HepG2 (cell line): ENCODE measurements around the gene NTN5. TPM values are rescaled to one million over a fixed set of nuclear protein-coding genes. Genes with fewer than 3 reads are reported as not detected.
A peak's percentile ranks its signal among the peaks of the same experiment; 100 is the strongest.

ENCODE experiments used
- ARID5B ChIP-seq: IDR thresholded peaks from 2 replicates; pipeline ENCODE4 v1.4.0; 2020; ENCODE audit warnings: mild to moderate bottlenecking, missing genetic modification reagents
- EHMT2 ChIP-seq: fragments of 200-600 bp; sonication (generic); IDR thresholded peaks from 2 replicates; pipeline ENCODE4 v1.7.0; 2017; ENCODE audit warnings: antibody characterized with exemption, low read depth, low read length, borderline replicate concordance
- FLYWCH1 ChIP-seq: sonication (generic); formaldehyde crosslinking; IDR thresholded peaks from 2 replicates; pipeline ENCODE4 v1.8.1; 2023; ENCODE audit warnings: mild to moderate bottlenecking, missing genetic modification reagents
- FOXA1 ChIP-seq, 2 experiments: fragments of 450-650 bp in 1 of 2; sonication (generic) in 1 of 2; formaldehyde crosslinking in 1 of 2; IDR thresholded peaks; 2 replicates each; pipeline versions ENCODE4 v1.4.0 to v1.6.1; 2016 to 2020; ENCODE audit warnings: missing genetic modification reagents in 1 of 2
- FOXK2 ChIP-seq: fragments of 450-650 bp; IDR thresholded peaks from 2 replicates; pipeline ENCODE4 v1.6.1; 2016
- HNRNPK ChIP-seq: fragments of 200-400 bp; formaldehyde crosslinking; IDR thresholded peaks from 2 replicates; pipeline ENCODE4 v1.6.1; 2018; ENCODE audit warnings: low read length, low read depth, moderate library complexity, mild to moderate bottlenecking; ENCODE audit not compliant: poor library complexity, severe bottlenecking
- HOXA3 ChIP-seq: sonication (generic); formaldehyde crosslinking; IDR thresholded peaks from 2 replicates; pipeline ENCODE4 v1.5.0; 2020; ENCODE audit warnings: missing genetic modification reagents
- IRF1 ChIP-seq: sonication (generic); formaldehyde crosslinking; IDR thresholded peaks from 2 replicates; pipeline ENCODE4 v1.4.0; 2020; ENCODE audit warnings: low read depth, mild to moderate bottlenecking, missing genetic modification reagents
- KDM6A ChIP-seq: IDR thresholded peaks from 2 replicates; pipeline ENCODE4 v1.6.1; 2016; ENCODE audit warnings: low read depth
- NAIF1 ChIP-seq: sonication (generic); formaldehyde crosslinking; IDR thresholded peaks from 2 replicates; pipeline ENCODE4 v1.5.0; 2020; ENCODE audit warnings: mild to moderate bottlenecking, missing genetic modification reagents, borderline replicate concordance
- NFYC ChIP-seq: IDR thresholded peaks from 2 replicates; pipeline ENCODE4 v1.6.1; 2016; ENCODE audit warnings: missing genetic modification reagents, missing compliant biosample characterization
- PITX1 ChIP-seq: sonication (generic); formaldehyde crosslinking; IDR thresholded peaks from 2 replicates; pipeline ENCODE4 v1.5.1; 2020; ENCODE audit warnings: mild to moderate bottlenecking, missing genetic modification reagents
- PLRG1 ChIP-seq: fragments of 450-650 bp; conservative IDR thresholded peaks from 2 replicates; pipeline ENCODE4 v1.6.1; 2016
- TOE1 ChIP-seq: sonication (generic); formaldehyde crosslinking; IDR thresholded peaks from 2 replicates; pipeline ENCODE4 v1.4.0; 2020; ENCODE audit warnings: mild to moderate bottlenecking, missing genetic modification reagents
- YEATS2 ChIP-seq: sonication (generic); formaldehyde crosslinking; IDR thresholded peaks from 2 replicates; pipeline ENCODE4 v1.4.0; 2020; ENCODE audit warnings: missing genetic modification reagents, borderline replicate concordance
- ZFP1 ChIP-seq: IDR thresholded peaks from 2 replicates; pipeline ENCODE4 v1.6.1; 2016
- ZFP62 ChIP-seq: sonication (generic); formaldehyde crosslinking; IDR thresholded peaks from 2 replicates; pipeline ENCODE4 v1.4.0; 2020; ENCODE audit warnings: missing genetic modification reagents
- ZNF24 ChIP-seq: fragments of 450-650 bp; IDR thresholded peaks from 2 replicates; pipeline ENCODE4 v1.6.1; 2017; ENCODE audit warnings: antibody characterized with exemption, mild to moderate bottlenecking
- ZNF335 ChIP-seq: sonication (generic); formaldehyde crosslinking; IDR thresholded peaks from 2 replicates; pipeline ENCODE4 v1.4.0; 2020; ENCODE audit warnings: missing genetic modification reagents
- ZNF484 ChIP-seq: sonication (generic); formaldehyde crosslinking; IDR thresholded peaks from 2 replicates; pipeline ENCODE4 v1.5.1; 2020; ENCODE audit warnings: mild to moderate bottlenecking, low read depth, missing genetic modification reagents, borderline replicate concordance
- ZNF567 ChIP-seq: sonication (generic); formaldehyde crosslinking; IDR thresholded peaks from 2 replicates; pipeline ENCODE4 v1.8.1; 2023; ENCODE audit warnings: mild to moderate bottlenecking, missing genetic modification reagents, borderline replicate concordance
- ZNF644 ChIP-seq: IDR thresholded peaks from 2 replicates; pipeline ENCODE4 v1.6.1; 2016; ENCODE audit warnings: low read depth
- ZNF670 ChIP-seq: sonication (generic); formaldehyde crosslinking; IDR thresholded peaks from 2 replicates; pipeline ENCODE4 v1.8.0; 2022; ENCODE audit warnings: mild to moderate bottlenecking, missing genetic modification reagents, borderline replicate concordance
- ZNF737 ChIP-seq: sonication (generic); formaldehyde crosslinking; IDR thresholded peaks from 2 replicates; pipeline ENCODE4 v1.5.0; 2020; ENCODE audit warnings: missing genetic modification reagents, mild to moderate bottlenecking, borderline replicate concordance
- ZNF782 ChIP-seq: sonication (generic); formaldehyde crosslinking; IDR thresholded peaks from 2 replicates; pipeline ENCODE4 v1.4.0; 2020; ENCODE audit warnings: missing genetic modification reagents, mild to moderate bottlenecking, borderline replicate concordance
- ZSCAN5A ChIP-seq: sonication (generic); formaldehyde crosslinking; IDR thresholded peaks from 2 replicates; pipeline ENCODE4 v1.8.0; 2022; ENCODE audit warnings: mild to moderate bottlenecking, missing genetic modification reagents, borderline replicate concordance
- polyA plus RNA-seq, 8 experiments: library from polyadenylated mRNA; depleted of rRNA in 3 of 8; stranded (reverse) in 7 of 8; unstranded in 1 of 8; fragments of >200 nt; fragmentation: Illumina TruSeq in 4 of 8; extraction: Trizol in 4 of 8; gene quantifications; 2 replicates each; pipeline versions ENCODE4 v1.2.1 to v1.2.3, GENCODE V29; 2011 to 2016; ENCODE audit warnings: low read depth in 4 of 8, missing spikeins in 1 of 8, mixed read lengths in 1 of 8; ENCODE audit not compliant: insufficient read depth in 1 of 8
- total RNA-seq, 5 experiments: library from RNA; depleted of rRNA; stranded (reverse); fragments of >200 nt; fragmentation: Illumina TruSeq; extraction: Trizol; gene quantifications; 2 replicates each; pipeline ENCODE4 v1.2.3, GENCODE V29; 2016; ENCODE audit warnings: low read depth in 1 of 5

The NTN5 gene
- total and polyA plus RNA-seq, 2 of the 13 experiments (the other 11 are each of a cell fraction or from before 2014, with no cell fraction given), result 0.05 TPM; not detected in 1

- TF ChIP-seq ARID5B (CRISPR knock-in tag), result peak; percentile 46
- no peak; the same call in 1 of the 2 replicates for TF ChIP-seq ZNF670
- peak; percentile 91 for TF ChIP-seq IRF1
- no peak for TF ChIP-seq EHMT2
- TF ChIP-seq FOXK2, result no peak
- no peak; the same call in 1 of the 2 replicates for TF ChIP-seq ZNF484 (CRISPR knock-in tag)
- peak; percentile 53; the same call in 1 of the 2 replicates for TF ChIP-seq ZSCAN5A (CRISPR knock-in tag)
- 0 out of 2 replicates have a peak, but pooled peaks have one; percentile 49 for TF ChIP-seq PITX1 (CRISPR knock-in tag)
- TF ChIP-seq FOXA1 (IDR thresholded peaks at IDR 0.05), result no peak
- no peak for TF ChIP-seq FOXA1 (CRISPR knock-in tag; IDR thresholded peaks at IDR 0.05)
- peak; percentile 24; the same call in 1 of the 2 replicates for TF ChIP-seq TOE1
- peak; percentile 54; the same call in 1 of the 2 replicates for TF ChIP-seq NAIF1 (CRISPR knock-in tag)
- no peak for TF ChIP-seq PLRG1
- TF ChIP-seq ZNF24, result no peak
- peak; percentile 30; the same call in 1 of the 2 replicates for TF ChIP-seq ZNF335 (CRISPR knock-in tag)
- no peak for TF ChIP-seq ZFP62 (CRISPR knock-in tag)
- TF ChIP-seq HNRNPK, result no peak
- 0 out of 2 replicates have a peak, but pooled peaks have one; percentile 34 for TF ChIP-seq ZNF782 (CRISPR knock-in tag)
- TF ChIP-seq FLYWCH1 (CRISPR knock-in tag), result peak; percentile 91
- TF ChIP-seq ZNF567 (CRISPR knock-in tag), result no peak
- TF ChIP-seq KDM6A (CRISPR knock-in tag), result peak; percentile 16; the same call in 1 of the 2 replicates
- TF ChIP-seq ZNF737 (CRISPR knock-in tag), result no peak
- TF ChIP-seq ZFP1 (CRISPR knock-in tag), result peak; percentile 40; the same call in 1 of the 2 replicates
- TF ChIP-seq YEATS2 (CRISPR knock-in tag), result peak; percentile 35; the same call in 1 of the 2 replicates
- TF ChIP-seq ZNF644 (CRISPR knock-in tag), result no peak
- TF ChIP-seq NFYC (CRISPR knock-in tag), result peak; percentile 92
- TF ChIP-seq HOXA3 (CRISPR knock-in tag), result no peak; the same call in 1 of the 2 replicates
These were observed 35.3 kb downstream of the NTN5 start (continued) for GRCh38 chr19:48637449-48637947.
